HL-60 (cell line): ENCODE results near the gene SMOC2.
"Not testable (repeated sequence)": the region's sequence is repeated elsewhere in the genome, so short reads cannot be mapped to it uniquely, and the experiment has no call there.

Experiments
- DNase-seq, 2 experiments: peaks; one replicate each; pipeline ENCODE4 v3.0.0-alpha.2; 2010 to 2020; ENCODE audit warnings: low read depth in 1 of 2, low spot score in 1 of 2
- H3K27ac ChIP-seq: fragments of 250-450 bp; sonication (Bioruptor Pico); replicated peaks from 2 replicates; pipeline ENCODE4 v1.5.1; 2020; ENCODE audit warnings: mild to moderate bottlenecking, moderate library complexity
- H3K27me3 ChIP-seq: fragments of 250-450 bp; sonication (Bioruptor Pico); 2 replicates; pipeline ENCODE4 v1.5.1; 2021; ENCODE audit warnings: mild to moderate bottlenecking, moderate library complexity; ENCODE audit not compliant: insufficient read depth, poor library complexity, severe bottlenecking
- H3K4me3 ChIP-seq: replicated peaks from 2 replicates; pipeline ENCODE4 v1.5.1; 2011; ENCODE audit warnings: mild to moderate bottlenecking, control low read depth, low read length; ENCODE audit not compliant: insufficient read depth
- GABPA ChIP-seq: IDR thresholded peaks from 2 replicates; pipeline ENCODE4 v1.6.1; 2012; ENCODE audit warnings: low read depth
- POLR2AphosphoS5 ChIP-seq: IDR thresholded peaks from 2 replicates; pipeline ENCODE4 v1.6.1; 2012; ENCODE audit warnings: low read depth
- SPI1 ChIP-seq: IDR thresholded peaks from 2 replicates; pipeline ENCODE4 v1.6.1; 2012; ENCODE audit warnings: low read depth, mild to moderate bottlenecking, borderline replicate concordance
- TF ChIP-seq, protein P1 (sequence below): IDR thresholded peaks from one replicate; pipeline ENCODE4 v1.5.1; 2011; ENCODE audit warnings: low read length, control low read depth, inconsistent platforms; ENCODE audit not compliant: insufficient read depth
- TF ChIP-seq, protein P2 (sequence below): IDR thresholded peaks from 2 replicates; pipeline ENCODE4 v1.6.1; 2012; ENCODE audit warnings: low read depth; ENCODE audit not compliant: insufficient replicate concordance

Gene SMOC2

DNA sequence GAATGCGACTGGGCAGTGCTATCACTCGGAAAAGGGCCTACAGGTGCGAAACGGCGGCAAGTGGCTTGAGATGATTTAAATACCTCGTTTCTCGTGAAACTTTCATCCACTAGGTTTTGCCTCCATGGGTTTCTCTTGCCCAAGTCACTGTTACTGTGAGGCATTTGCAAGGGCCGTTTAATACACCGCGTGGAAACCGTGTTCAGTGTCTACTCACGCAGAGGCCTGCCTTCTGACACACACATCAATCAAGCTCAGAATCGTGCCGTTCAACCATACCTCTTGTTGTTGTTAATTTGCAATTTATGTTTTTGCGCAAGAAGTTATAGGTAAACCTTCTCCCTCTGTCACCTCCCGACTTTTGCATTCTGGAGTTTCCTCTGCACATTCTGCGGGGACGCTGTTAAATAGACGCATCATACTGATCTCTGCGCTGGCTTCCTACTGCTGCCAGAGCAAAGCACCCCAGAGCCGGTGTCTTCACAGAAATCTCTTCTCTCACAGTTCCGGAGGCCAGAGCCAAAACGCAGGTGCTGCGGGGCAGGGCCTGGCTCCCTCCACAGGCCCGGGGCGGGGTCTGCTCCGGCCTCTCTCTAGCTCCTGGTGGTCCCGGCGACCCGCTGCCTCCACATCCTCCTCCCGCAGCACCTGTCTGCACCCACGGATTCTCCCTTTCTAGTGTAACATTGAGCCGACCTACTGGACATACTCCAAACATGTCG is 251.4 kb downstream of the SMOC2 start:
- no peak for DNase-seq
- Histone ChIP-seq H3K27me3 (no peaks in the 10 kb centered on the region), H3K27ac (no peak overlapping the region), H3K4me3 (no peak overlapping the region)
- TF ChIP-seq GABPA (no peak), SPI1 (no peak), POLR2AphosphoS5 (no peak)
- TF ChIP-seq, protein P1, sequence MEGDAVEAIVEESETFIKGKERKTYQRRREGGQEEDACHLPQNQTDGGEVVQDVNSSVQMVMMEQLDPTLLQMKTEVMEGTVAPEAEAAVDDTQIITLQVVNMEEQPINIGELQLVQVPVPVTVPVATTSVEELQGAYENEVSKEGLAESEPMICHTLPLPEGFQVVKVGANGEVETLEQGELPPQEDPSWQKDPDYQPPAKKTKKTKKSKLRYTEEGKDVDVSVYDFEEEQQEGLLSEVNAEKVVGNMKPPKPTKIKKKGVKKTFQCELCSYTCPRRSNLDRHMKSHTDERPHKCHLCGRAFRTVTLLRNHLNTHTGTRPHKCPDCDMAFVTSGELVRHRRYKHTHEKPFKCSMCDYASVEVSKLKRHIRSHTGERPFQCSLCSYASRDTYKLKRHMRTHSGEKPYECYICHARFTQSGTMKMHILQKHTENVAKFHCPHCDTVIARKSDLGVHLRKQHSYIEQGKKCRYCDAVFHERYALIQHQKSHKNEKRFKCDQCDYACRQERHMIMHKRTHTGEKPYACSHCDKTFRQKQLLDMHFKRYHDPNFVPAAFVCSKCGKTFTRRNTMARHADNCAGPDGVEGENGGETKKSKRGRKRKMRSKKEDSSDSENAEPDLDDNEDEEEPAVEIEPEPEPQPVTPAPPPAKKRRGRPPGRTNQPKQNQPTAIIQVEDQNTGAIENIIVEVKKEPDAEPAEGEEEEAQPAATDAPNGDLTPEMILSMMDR: no peak
- TF ChIP-seq, protein P2, sequence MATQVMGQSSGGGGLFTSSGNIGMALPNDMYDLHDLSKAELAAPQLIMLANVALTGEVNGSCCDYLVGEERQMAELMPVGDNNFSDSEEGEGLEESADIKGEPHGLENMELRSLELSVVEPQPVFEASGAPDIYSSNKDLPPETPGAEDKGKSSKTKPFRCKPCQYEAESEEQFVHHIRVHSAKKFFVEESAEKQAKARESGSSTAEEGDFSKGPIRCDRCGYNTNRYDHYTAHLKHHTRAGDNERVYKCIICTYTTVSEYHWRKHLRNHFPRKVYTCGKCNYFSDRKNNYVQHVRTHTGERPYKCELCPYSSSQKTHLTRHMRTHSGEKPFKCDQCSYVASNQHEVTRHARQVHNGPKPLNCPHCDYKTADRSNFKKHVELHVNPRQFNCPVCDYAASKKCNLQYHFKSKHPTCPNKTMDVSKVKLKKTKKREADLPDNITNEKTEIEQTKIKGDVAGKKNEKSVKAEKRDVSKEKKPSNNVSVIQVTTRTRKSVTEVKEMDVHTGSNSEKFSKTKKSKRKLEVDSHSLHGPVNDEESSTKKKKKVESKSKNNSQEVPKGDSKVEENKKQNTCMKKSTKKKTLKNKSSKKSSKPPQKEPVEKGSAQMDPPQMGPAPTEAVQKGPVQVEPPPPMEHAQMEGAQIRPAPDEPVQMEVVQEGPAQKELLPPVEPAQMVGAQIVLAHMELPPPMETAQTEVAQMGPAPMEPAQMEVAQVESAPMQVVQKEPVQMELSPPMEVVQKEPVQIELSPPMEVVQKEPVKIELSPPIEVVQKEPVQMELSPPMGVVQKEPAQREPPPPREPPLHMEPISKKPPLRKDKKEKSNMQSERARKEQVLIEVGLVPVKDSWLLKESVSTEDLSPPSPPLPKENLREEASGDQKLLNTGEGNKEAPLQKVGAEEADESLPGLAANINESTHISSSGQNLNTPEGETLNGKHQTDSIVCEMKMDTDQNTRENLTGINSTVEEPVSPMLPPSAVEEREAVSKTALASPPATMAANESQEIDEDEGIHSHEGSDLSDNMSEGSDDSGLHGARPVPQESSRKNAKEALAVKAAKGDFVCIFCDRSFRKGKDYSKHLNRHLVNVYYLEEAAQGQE: no peak

GRCh38 chr6:168692915-168693257 is 251.9 kb downstream of the SMOC2 start:
- not testable (repeated sequence) for H3K27me3 ChIP-seq, H3K27ac ChIP-seq, DNase-seq, H3K4me3 ChIP-seq

DNA sequence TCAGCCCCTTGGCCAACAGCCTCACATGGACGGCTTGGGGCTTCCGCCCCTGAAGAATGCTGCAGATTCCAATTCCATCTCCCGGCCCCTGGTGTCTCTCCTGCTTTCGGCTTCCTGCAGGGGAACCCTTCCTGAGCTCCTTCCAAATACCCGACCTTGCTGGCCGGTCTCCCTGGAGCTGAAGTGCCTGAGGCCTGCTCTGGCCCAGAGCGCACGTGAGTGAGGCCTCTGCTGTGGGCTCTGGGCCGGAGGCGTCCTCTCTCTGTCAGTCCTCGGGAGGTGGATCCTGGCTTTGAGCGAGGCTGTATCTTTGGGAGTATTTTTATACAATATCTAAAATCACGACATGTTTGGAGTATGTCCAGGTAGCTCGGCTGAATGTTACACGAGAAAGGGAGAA is 253.8 kb downstream of the SMOC2 start:
- DNase-seq, H3K27me3 ChIP-seq, H3K4me3 ChIP-seq, H3K27ac ChIP-seq: not testable (repeated sequence)

DNA sequence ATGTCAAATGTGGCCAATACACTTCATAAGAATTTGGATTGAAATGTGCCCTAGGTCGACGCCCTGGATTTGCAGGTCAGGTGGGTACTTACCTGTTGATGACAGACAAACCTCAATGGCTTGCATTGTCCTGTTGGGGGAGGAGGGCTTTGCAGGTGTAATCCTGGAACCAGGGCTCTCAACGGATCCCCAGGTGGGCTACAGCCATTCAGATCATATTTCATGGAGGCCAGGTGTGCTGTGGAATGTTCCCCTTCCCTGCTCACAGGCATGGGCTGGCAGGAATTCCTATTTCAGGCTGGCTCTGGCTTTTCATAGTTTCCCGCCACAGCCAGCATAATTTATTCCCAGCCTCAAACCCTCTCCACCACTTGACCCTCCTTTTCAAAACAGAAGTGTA is 254.7 kb downstream of the SMOC2 start:
- no peak overlapping the region for H3K27ac ChIP-seq
- no peaks in the 10 kb centered on the region for H3K27me3 ChIP-seq
- TF ChIP-seq, protein P2: no peak
- TF ChIP-seq GABPA (no peak), SPI1 (no peak), POLR2AphosphoS5 (no peak)
- TF ChIP-seq, protein P1: no peak
- no peak for DNase-seq
- H3K4me3 ChIP-seq: no peak overlapping the region

- no peak overlapping the region for H3K27ac ChIP-seq
- H3K4me3 ChIP-seq: no peak overlapping the region
- TF ChIP-seq, protein P1: no peak
- no peak for TF ChIP-seq POLR2AphosphoS5
- TF ChIP-seq SPI1: no peak
- TF ChIP-seq GABPA: no peak
- TF ChIP-seq, protein P2: no peak
- DNase-seq: no peak
- H3K27me3 ChIP-seq: no peaks in the 10 kb centered on the region
Observed at GRCh38 chr6:168698923-168699322, 257.9 kb downstream of the SMOC2 start.
